HepG2 (cell line): Measurements from ENCODE around the gene COQ4. TPM values are rescaled to one million over a fixed set of nuclear protein-coding genes. Genes with fewer than 3 reads are reported as not detected.
A peak's percentile ranks its signal among the peaks of the same experiment; 100 is the strongest.

ENCODE experiments used
- ATAC-seq: fragments of 200-7000 bp; cut with Tn5 transposase; 3 replicates; pipeline ENCODE4 v1.9.1; 2020; ENCODE audit warnings: mild to moderate bottlenecking, moderate library complexity
- Bru-seq: library from RNA; stranded (reverse); fragments of 400-500 nt; gene quantifications from one replicate; lab custom pipeline; 2021; lab: Mats Ljungman, UMichigan
- BruChase-seq, 2 experiments: library from RNA; stranded (reverse); fragments of 400-500 nt; gene quantifications; one replicate each; lab custom pipeline; 2021; lab: Mats Ljungman, UMichigan
- BruUV-seq: library from RNA; stranded (reverse); fragments of 400-500 nt; replicated peaks from 2 replicates; lab custom pipeline; 2021; lab: Mats Ljungman, UMichigan
- CTCF ChIA-PET: fragments of 300-600 bp; formaldehyde crosslinking; extraction: SDS; loops from one replicate; lab custom pipeline; 2021; ENCODE audit warnings: low total read pairs, inconsistent platforms, low intra/inter-chr PET ratio; lab: Yijun Ruan, JAX
- POLR2A ChIA-PET: fragments of 350-600 bp; sonication (Branson Sonifier 250); formaldehyde crosslinking; loops from one replicate; lab custom pipeline; 2020; ENCODE audit warnings: antibody characterized with exemption, inconsistent platforms; lab: Yijun Ruan, JAX
- DNase-seq: peaks from one replicate; pipeline ENCODE4 v3.0.0-alpha.2; 2015; ENCODE audit warnings: low spot score
- FAIRE-seq: peaks from 3 replicates; lab custom pipeline; 2011; peaks lifted over from hg19 to GRCh38; lab: Jason Lieb, UNC
- H2AFZ ChIP-seq: one replicate; pipeline ENCODE4 v1.6.1; 2011; ENCODE audit warnings: low read length, inconsistent platforms
- H3K27ac ChIP-seq: fragments of 300-600 bp; 3 replicates; pipeline ENCODE4 v1.8.0; 2011; ENCODE audit warnings: mixed run types, mild to moderate bottlenecking, mixed read lengths, low read length, inconsistent platforms; ENCODE audit not compliant: insufficient read depth; ENCODE audit errors: extremely low read length
- H3K27me3 ChIP-seq, 2 experiments: fragments of 200-600 bp in 1 of 2; 2 replicates in 1 of 2; 3 replicates in 1 of 2; pipeline versions ENCODE4 v1.6.0 to v1.8.0; 2011; ENCODE audit warnings: low read length in 2 of 2, mild to moderate bottlenecking in 2 of 2, moderate library complexity in 2 of 2, inconsistent platforms in 1 of 2; ENCODE audit not compliant: insufficient read depth in 2 of 2, control insufficient read depth in 1 of 2
- H3K36me3 ChIP-seq, 2 experiments: fragments of 200-600 bp in 1 of 2; replicated peaks in 1 of 2; 2 replicates in 1 of 2; 3 replicates in 1 of 2; pipeline versions ENCODE4 v1.5.1 to v1.8.0; 2011; ENCODE audit warnings: low read length in 2 of 2, inconsistent platforms in 1 of 2; ENCODE audit not compliant: insufficient read depth in 2 of 2, control insufficient read depth in 1 of 2
- H3K4me1 ChIP-seq: 2 replicates; pipeline ENCODE4 v1.5.1; 2012; ENCODE audit warnings: low read length, inconsistent platforms; ENCODE audit not compliant: insufficient read depth
- H3K4me2 ChIP-seq: 2 replicates; pipeline ENCODE4 v1.6.0; 2011; ENCODE audit warnings: low read depth, low read length, inconsistent platforms
- H3K4me3 ChIP-seq, 3 experiments: fragments of 200-600 bp in 1 of 3; sonication (generic), shearing (Covaris generic) in 1 of 3; replicated peaks in 1 of 3; 2 replicates each; pipeline ENCODE4 v1.5.1; 2011 to 2016; ENCODE audit warnings: low read length in 3 of 3, inconsistent platforms in 2 of 3, low read depth in 2 of 3, mild to moderate bottlenecking in 2 of 3, control low read depth in 1 of 3, mixed read lengths in 1 of 3; ENCODE audit not compliant: insufficient read depth in 1 of 3
- H3K79me2 ChIP-seq: one replicate; pipeline ENCODE4 v1.6.1; 2011; ENCODE audit warnings: low read length, inconsistent platforms; ENCODE audit not compliant: insufficient read depth
- H3K9ac ChIP-seq: 2 replicates; pipeline ENCODE4 v1.6.0; 2011; ENCODE audit warnings: mild to moderate bottlenecking, low read depth, low read length, inconsistent platforms; ENCODE audit not compliant: insufficient read depth
- H3K9me3 ChIP-seq: 2 replicates; pipeline ENCODE4 v1.5.1; 2012; ENCODE audit warnings: mild to moderate bottlenecking, low read length
- H4K20me1 ChIP-seq: 2 replicates; pipeline ENCODE4 v1.6.0; 2011; ENCODE audit warnings: inconsistent platforms, mild to moderate bottlenecking, low read length, moderate library complexity; ENCODE audit not compliant: insufficient read depth
- MXI1 ChIP-seq: IDR thresholded peaks from 3 replicates; pipeline ENCODE4 v1.6.1; 2012; ENCODE audit warnings: low read depth, low read length, inconsistent platforms, borderline replicate concordance
- REXO4 ChIP-seq: sonication (generic); formaldehyde crosslinking; IDR thresholded peaks from 2 replicates; pipeline ENCODE4 v1.8.0; 2022; ENCODE audit warnings: missing genetic modification reagents, mild to moderate bottlenecking, borderline replicate concordance
- THYN1 ChIP-seq: sonication (generic); formaldehyde crosslinking; IDR thresholded peaks from 2 replicates; pipeline ENCODE4 v1.8.1; 2023; ENCODE audit warnings: low read depth, mild to moderate bottlenecking, moderate library complexity, missing genetic modification reagents, borderline replicate concordance
- WGBS: methylation state at CpG from one replicate; pipeline ENCODE4 v1.1.6; 2017; ENCODE audit warnings: low lambda C conversion rate; 5-methylcytosine and 5-hydroxymethylcytosine counted together
- in situ Hi-C: cut with HindIII; loops from 2 replicates; pipeline ENCODE4 v1.10.0; 2017; ENCODE audit warnings: low pct_unique_long_range_greater_than_20kb; ENCODE audit not compliant: extremely low pct_ligation_motif_present
- intact Hi-C: fragments of 100-400 bp; cut with micrococcal nuclease; formaldehyde crosslinking; loops from one replicate; pipeline ENCODE4 v1.10.0; 2022; ENCODE audit not compliant: unreplicated experiment
- long read RNA-seq, 2 experiments: library from RNA in 1 of 2; library from polyadenylated mRNA in 1 of 2; stranded (forward) in 1 of 2; unstranded in 1 of 2; transcript quantifications; one replicate each; pipeline ENCODE4 v2.0.0, GENCODE V29; 2019 to 2022
- polyA minus RNA-seq, 3 experiments: library from RNA; depleted of rRNA, polyadenylated mRNA; stranded (reverse); fragments of >200 nt; gene quantifications; 2 replicates each; pipeline ENCODE4 v1.2.3, GENCODE V29; 2011; ENCODE audit warnings: low replicate concordance in 1 of 3
- polyA plus RNA-seq, 8 experiments: library from polyadenylated mRNA; depleted of rRNA in 3 of 8; stranded (reverse) in 7 of 8; unstranded in 1 of 8; fragments of >200 nt; fragmentation: Illumina TruSeq in 4 of 8; extraction: Trizol in 4 of 8; gene quantifications; 2 replicates each; pipeline versions ENCODE4 v1.2.1 to v1.2.3, GENCODE V29; 2011 to 2016; ENCODE audit warnings: low read depth in 4 of 8, missing spikeins in 1 of 8, mixed read lengths in 1 of 8; ENCODE audit not compliant: insufficient read depth in 1 of 8
- total RNA-seq, 5 experiments: library from RNA; depleted of rRNA; stranded (reverse); fragments of >200 nt; fragmentation: Illumina TruSeq; extraction: Trizol; gene quantifications; 2 replicates each; pipeline ENCODE4 v1.2.3, GENCODE V29; 2016; ENCODE audit warnings: low read depth in 1 of 5
- TF ChIP-seq, protein P1 (sequence below): sonication (generic); formaldehyde crosslinking; IDR thresholded peaks from 2 replicates; pipeline ENCODE4 v1.9.0; 2021; ENCODE audit warnings: mild to moderate bottlenecking, missing genetic modification reagents

COQ4 gene
- total RNA-seq (2016; rRNA removed; fragmentation: Illumina TruSeq; extraction: Trizol) (16.2 and 26.1 TPM in 2 replicates), polyA plus RNA-seq (2011; rRNA removed) (36.0 and 37.5 TPM in 2 replicates), polyA minus RNA-seq (2011; rRNA and poly(A)+ RNA removed; ENCODE audit: low replicate concordance) (45.1 and 143 TPM in 2 replicates), Bru-seq, nascent RNA (percentile 72 among the genes with signal in this experiment), BruChase-seq, experiment 1, labeled RNA remaining after a 6-hour chase (percentile 71 among the genes with signal in this experiment), BruChase-seq, experiment 2, labeled RNA remaining after a 2-hour chase (percentile 75 among the genes with signal in this experiment)
- 11.9 and 18.5 TPM in 2 replicates for total RNA-seq (2016; cell fraction: cytosol; rRNA removed; fragmentation: Illumina TruSeq; extraction: Trizol; ENCODE audit: low read depth)
- 14.1 and 27.2 TPM in 2 replicates for total RNA-seq (2016; cell fraction: insoluble cytoplasmic fraction; rRNA removed; fragmentation: Illumina TruSeq; extraction: Trizol)
- 20.4 and 27.0 TPM in 2 replicates for total RNA-seq (2016; cell fraction: membrane; rRNA removed; fragmentation: Illumina TruSeq; extraction: Trizol)
- total RNA-seq (2016; cell fraction: nucleus; rRNA removed; fragmentation: Illumina TruSeq; extraction: Trizol) = 19.9 and 21.8 TPM in 2 replicates
- 22.7 and 32.6 TPM in 2 replicates for polyA plus RNA-seq (2011; cell fraction: cytosol; rRNA removed)
- polyA plus RNA-seq (2011; cell fraction: nucleus; rRNA removed) = 80.9 and 82.1 TPM in 2 replicates
- 17.6 and 19.0 TPM in 2 replicates for polyA plus RNA-seq (2012)
- polyA plus RNA-seq (2016; cell fraction: cytosol; fragmentation: Illumina TruSeq; extraction: Trizol; ENCODE audit: low read depth) = 18.0 and 23.7 TPM in 2 replicates
- 17.7 and 21.6 TPM in 2 replicates for polyA plus RNA-seq (2016; cell fraction: insoluble cytoplasmic fraction; fragmentation: Illumina TruSeq; extraction: Trizol; ENCODE audit: low read depth)
- 21.8 and 28.2 TPM in 2 replicates for polyA plus RNA-seq (2016; cell fraction: membrane; fragmentation: Illumina TruSeq; extraction: Trizol; ENCODE audit: low read depth)
- polyA plus RNA-seq (2016; cell fraction: nucleus; fragmentation: Illumina TruSeq; extraction: Trizol; ENCODE audit: insufficient read depth, low read depth) = 60.0 and 62.1 TPM in 2 replicates
- polyA minus RNA-seq (2011; cell fraction: cytosol; rRNA and poly(A)+ RNA removed) = 10.4 and 12.0 TPM in 2 replicates
- polyA minus RNA-seq (2011; cell fraction: nucleus; rRNA and poly(A)+ RNA removed) = 38.2 and 49.6 TPM in 2 replicates
- long read RNA-seq, experiment 1, transcript COQ4-205 (2 exons, 956 nt) = minor isoform, 12 of 64 reads
- long read RNA-seq, experiment 1, transcript COQ4-201 (7 exons, 1,548 nt) = major isoform, 38 of 64 reads
- long read RNA-seq, experiment 1, partial matches to known transcripts = 3 of 64 reads
- long read RNA-seq, experiment 1, other reads (novel, unspliced or antisense) = 11 of 64 reads
- long read RNA-seq, experiment 2, partial matches to known transcripts = 24 of 70 reads
- long read RNA-seq, experiment 2, other reads (novel, unspliced or antisense) = 45 of 70 reads

- intact Hi-C loops = loop anchor here (2.0 kb wide), 2 partner anchors 18 to 26 kb away; partner anchors contain the start of gene SLC27A4
- no peak for TF ChIP-seq REXO4
- TF ChIP-seq, protein P1, sequence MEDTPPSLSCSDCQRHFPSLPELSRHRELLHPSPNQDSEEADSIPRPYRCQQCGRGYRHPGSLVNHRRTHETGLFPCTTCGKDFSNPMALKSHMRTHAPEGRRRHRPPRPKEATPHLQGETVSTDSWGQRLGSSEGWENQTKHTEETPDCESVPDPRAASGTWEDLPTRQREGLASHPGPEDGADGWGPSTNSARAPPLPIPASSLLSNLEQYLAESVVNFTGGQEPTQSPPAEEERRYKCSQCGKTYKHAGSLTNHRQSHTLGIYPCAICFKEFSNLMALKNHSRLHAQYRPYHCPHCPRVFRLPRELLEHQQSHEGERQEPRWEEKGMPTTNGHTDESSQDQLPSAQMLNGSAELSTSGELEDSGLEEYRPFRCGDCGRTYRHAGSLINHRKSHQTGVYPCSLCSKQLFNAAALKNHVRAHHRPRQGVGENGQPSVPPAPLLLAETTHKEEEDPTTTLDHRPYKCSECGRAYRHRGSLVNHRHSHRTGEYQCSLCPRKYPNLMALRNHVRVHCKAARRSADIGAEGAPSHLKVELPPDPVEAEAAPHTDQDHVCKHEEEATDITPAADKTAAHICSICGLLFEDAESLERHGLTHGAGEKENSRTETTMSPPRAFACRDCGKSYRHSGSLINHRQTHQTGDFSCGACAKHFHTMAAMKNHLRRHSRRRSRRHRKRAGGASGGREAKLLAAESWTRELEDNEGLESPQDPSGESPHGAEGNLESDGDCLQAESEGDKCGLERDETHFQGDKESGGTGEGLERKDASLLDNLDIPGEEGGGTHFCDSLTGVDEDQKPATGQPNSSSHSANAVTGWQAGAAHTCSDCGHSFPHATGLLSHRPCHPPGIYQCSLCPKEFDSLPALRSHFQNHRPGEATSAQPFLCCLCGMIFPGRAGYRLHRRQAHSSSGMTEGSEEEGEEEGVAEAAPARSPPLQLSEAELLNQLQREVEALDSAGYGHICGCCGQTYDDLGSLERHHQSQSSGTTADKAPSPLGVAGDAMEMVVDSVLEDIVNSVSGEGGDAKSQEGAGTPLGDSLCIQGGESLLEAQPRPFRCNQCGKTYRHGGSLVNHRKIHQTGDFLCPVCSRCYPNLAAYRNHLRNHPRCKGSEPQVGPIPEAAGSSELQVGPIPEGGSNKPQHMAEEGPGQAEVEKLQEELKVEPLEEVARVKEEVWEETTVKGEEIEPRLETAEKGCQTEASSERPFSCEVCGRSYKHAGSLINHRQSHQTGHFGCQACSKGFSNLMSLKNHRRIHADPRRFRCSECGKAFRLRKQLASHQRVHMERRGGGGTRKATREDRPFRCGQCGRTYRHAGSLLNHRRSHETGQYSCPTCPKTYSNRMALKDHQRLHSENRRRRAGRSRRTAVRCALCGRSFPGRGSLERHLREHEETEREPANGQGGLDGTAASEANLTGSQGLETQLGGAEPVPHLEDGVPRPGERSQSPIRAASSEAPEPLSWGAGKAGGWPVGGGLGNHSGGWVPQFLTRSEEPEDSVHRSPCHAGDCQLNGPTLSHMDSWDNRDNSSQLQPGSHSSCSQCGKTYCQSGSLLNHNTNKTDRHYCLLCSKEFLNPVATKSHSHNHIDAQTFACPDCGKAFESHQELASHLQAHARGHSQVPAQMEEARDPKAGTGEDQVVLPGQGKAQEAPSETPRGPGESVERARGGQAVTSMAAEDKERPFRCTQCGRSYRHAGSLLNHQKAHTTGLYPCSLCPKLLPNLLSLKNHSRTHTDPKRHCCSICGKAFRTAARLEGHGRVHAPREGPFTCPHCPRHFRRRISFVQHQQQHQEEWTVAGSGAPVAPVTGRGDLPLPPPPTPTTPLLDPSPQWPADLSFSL = peak; percentile 33; the same call in 1 of the 2 replicates
- no peak for TF ChIP-seq THYN1 (CRISPR knock-in tag)
- peak; percentile 100 for TF ChIP-seq MXI1
Measured at GRCh38 chr9:128322404-128323211, at the start of gene COQ4, which contains the start of gene TRUB2. Gene COQ4, plus strand, starts transcription at chr9:128322839. Its CDS starts 20 bp downstream, at chr9:128322859. Gene TRUB2, minus strand, starts transcription at chr9:128322447. Its CDS starts 39 bp downstream, at chr9:128322408.

More at GRCh38 chr9:128322404-128323211, at the start of gene COQ4, which contains the start of gene TRUB2:
- TSS peak; percentile 71 for BruUV-seq
- POLR2A ChIA-PET = no interaction called here
- Histone ChIP-seq H3K4me3 (peak within 1 kb of the TSS; percentile 93 to 99 (median 94)), H3K36me3 (peaks cover 7 to 26% of the 10 kb centered on the region in 2 experiments), H3K27ac (peak within 1 kb of the TSS; percentile 93), H3K9ac (peak within 1 kb of the TSS; percentile 96), H3K4me1 (peaks cover 23% of the 10 kb centered on the region), H3K4me2 (peak within 1 kb of the TSS; percentile 97), H3K27me3 (no peaks in the 10 kb centered on the region; a peak in 1 of 5 replicates), H3K79me2 (peaks cover 33% of the 10 kb centered on the region), H4K20me1 (no peaks in the 10 kb centered on the region), H2AFZ (peak within 1 kb of the TSS; percentile 97), H3K9me3 (no peaks in the 10 kb centered on the region)
- CTCF ChIA-PET = no interaction called here
- FAIRE-seq (peak; percentile 55), ATAC-seq (peak; percentile 93), DNase-seq (peak; percentile 89)
- in situ Hi-C loops = no loop called here
- 0% methylated on average over 8 of the region's 83 CpGs for WGBS
